GM06990 (cell line): ENCODE results near the gene LASP1.

Experiments
- DNase-seq: peaks from one replicate; pipeline ENCODE4 v3.0.0-alpha.2; 2011; ENCODE audit not compliant: insufficient read length; ENCODE audit errors: extremely low read depth
- H3K27me3 ChIP-seq: replicated peaks from 2 replicates; pipeline ENCODE4 v1.6.0; 2011; ENCODE audit warnings: low read length; ENCODE audit not compliant: control insufficient read depth, insufficient read depth
- H3K36me3 ChIP-seq: 2 replicates; pipeline ENCODE4 v1.5.1; 2011; ENCODE audit warnings: low read length; ENCODE audit not compliant: control insufficient read depth, insufficient read depth
- H3K4me3 ChIP-seq: replicated peaks from 2 replicates; pipeline ENCODE4 v1.5.1; 2011; ENCODE audit warnings: low read depth, mild to moderate bottlenecking, control low read depth, low read length
- CTCF ChIP-seq: IDR thresholded peaks from 2 replicates; pipeline ENCODE4 v1.5.1; 2011; ENCODE audit warnings: low read length, control low read depth, mild to moderate bottlenecking, inconsistent platforms; ENCODE audit not compliant: insufficient read depth, poor library complexity, severe bottlenecking

The LASP1 gene

GRCh38 chr17:38869526-38870258, at the start of gene LASP1:
Gene LASP1 (plus strand): TSS chr17:38870058. CDS start chr17:38870190, 132 bp downstream.
- Histone ChIP-seq H3K4me3 (peak within 1 kb of the TSS; percentile 98), H3K36me3 (peaks cover 8% of the 10 kb centered on the region), H3K27me3 (no peaks in the 10 kb centered on the region)
- DNase-seq = peak; percentile 95
- no peak for TF ChIP-seq CTCF

GRCh38 chr17:38824899-38825761, 44.7 kb upstream of the LASP1 start, which contains the start of gene CWC25:
Gene CWC25 (minus strand): TSS chr17:38825321. CDS start chr17:38825183, 138 bp downstream.
- peak; percentile 100 for DNase-seq
- TF ChIP-seq CTCF = no peak
- H3K36me3 ChIP-seq = peaks cover 5% of the 10 kb centered on the region
- peak within 1 kb of the TSS; percentile 78 for H3K4me3 ChIP-seq
- no peaks in the 10 kb centered on the region for H3K27me3 ChIP-seq

GRCh38 chr17:38825762-38826247, 44.1 kb upstream of the LASP1 start:
- TF ChIP-seq CTCF = no peak
- no peaks in the 10 kb centered on the region; the same call in none of the 2 replicates for H3K36me3 ChIP-seq
- H3K4me3 ChIP-seq = peak overlapping the region; percentile 78
- H3K27me3 ChIP-seq = no peaks in the 10 kb centered on the region
- no peak for DNase-seq

- no peak overlapping the region for H3K4me3 ChIP-seq
- no peak for DNase-seq
These were observed 25.5 kb upstream of the LASP1 start for GRCh38 chr17:38844261-38844757.

GRCh38 chr17:38848557-38848891, 21.3 kb upstream of the LASP1 start:
- H3K36me3 ChIP-seq = peaks cover 20% of the 10 kb centered on the region
- no peak for TF ChIP-seq CTCF
- no peak for DNase-seq
- no peak overlapping the region for H3K4me3 ChIP-seq
- H3K27me3 ChIP-seq = no peaks in the 10 kb centered on the region

More at GRCh38 chr17:38844261-38844757, 25.5 kb upstream of the LASP1 start:
- no peak for TF ChIP-seq CTCF
- Histone ChIP-seq H3K36me3 (peaks cover 6% of the 10 kb centered on the region), H3K27me3 (no peaks in the 10 kb centered on the region)
